GM12873 (cell line): ENCODE measurements around the gene S100A11.

ENCODE experiments used
- TF ChIP-seq, protein P1 (sequence below): IDR thresholded peaks from 2 replicates; pipeline ENCODE4 v1.5.1; 2012; ENCODE audit warnings: low read depth, mild to moderate bottlenecking, moderate library complexity, low read length, control low read depth; ENCODE audit not compliant: insufficient read depth; ENCODE audit errors: missing control alignments

Gene S100A11

DNA sequence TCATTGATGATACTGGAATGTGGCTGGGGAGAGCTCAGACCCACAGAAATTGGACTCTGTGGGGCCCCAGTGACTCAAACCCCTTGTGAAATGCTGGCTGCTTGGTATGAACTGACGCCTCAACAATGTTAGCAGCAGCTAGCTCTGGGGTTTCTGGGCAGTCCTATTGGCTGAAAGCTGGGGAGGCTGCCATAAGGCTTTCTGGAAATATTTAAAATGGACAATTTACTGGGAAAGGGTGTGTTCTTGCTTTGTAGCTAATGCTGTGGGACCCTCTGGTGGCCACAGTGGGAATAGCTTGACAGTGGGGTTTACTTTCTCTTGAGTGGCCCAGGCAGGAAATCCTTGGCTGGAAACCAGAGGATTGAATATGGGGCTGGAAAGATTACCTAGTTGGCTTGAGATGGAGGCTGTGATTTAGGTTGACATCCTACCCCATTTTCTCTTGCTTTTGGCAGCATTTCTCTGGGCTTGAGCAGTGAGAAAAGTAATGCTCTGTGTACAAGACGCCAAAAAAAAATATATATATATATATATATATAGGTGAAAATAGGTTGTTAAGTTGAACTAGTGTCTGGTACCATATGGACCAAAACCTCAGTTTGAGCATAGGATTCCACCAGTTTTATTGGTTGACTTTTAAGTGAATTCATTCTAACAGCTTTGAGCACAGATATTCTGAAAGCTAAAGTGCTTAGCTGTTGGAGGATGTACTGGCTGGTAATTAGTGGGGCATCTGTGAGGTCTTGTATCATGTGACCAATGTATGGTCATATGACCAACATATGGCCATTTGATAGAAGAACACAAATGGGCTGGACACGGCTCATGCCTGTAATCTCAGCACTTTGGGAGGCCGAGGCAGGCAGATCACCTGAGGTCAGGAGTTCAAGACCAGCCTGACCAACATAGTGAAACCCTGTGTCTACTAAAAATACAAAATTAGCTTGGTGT, 34.9 kb downstream of the S100A11 start:
- TF ChIP-seq, protein P1, sequence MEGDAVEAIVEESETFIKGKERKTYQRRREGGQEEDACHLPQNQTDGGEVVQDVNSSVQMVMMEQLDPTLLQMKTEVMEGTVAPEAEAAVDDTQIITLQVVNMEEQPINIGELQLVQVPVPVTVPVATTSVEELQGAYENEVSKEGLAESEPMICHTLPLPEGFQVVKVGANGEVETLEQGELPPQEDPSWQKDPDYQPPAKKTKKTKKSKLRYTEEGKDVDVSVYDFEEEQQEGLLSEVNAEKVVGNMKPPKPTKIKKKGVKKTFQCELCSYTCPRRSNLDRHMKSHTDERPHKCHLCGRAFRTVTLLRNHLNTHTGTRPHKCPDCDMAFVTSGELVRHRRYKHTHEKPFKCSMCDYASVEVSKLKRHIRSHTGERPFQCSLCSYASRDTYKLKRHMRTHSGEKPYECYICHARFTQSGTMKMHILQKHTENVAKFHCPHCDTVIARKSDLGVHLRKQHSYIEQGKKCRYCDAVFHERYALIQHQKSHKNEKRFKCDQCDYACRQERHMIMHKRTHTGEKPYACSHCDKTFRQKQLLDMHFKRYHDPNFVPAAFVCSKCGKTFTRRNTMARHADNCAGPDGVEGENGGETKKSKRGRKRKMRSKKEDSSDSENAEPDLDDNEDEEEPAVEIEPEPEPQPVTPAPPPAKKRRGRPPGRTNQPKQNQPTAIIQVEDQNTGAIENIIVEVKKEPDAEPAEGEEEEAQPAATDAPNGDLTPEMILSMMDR = peak; percentile 94

DNA sequence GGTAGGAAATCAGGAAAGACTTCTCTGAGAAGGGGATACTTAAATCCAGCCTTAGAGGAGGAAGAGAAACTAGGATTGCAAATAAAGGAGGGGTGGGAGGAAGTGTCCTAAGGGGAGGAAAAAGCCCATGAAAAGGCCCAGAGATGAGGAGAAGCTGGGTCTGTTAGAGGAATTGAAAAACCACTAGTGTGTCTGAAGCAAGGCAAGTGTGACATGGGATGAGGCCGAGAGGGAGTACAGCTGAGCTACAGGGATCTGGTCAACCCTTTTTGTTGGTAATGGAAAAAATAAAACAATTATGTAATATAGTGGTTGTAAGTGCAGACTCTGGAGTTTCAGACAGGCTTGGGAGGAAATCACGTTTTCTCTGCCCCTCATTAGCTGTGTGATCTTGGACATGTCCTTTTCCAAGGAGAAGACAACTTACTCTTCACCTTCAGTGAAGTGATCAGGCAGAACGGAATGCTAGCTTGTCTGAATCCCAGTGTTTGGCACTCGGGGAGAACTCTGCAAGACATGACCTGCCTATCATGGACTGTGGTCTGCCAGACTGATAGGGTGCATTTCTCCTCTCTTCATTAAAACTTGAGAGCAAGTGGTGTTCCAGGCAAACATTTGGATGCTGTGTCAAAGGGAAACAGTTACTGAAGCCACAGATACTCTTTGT, 35.7 kb downstream of the S100A11 start:
- TF ChIP-seq, protein P1 = no peak

DNA sequence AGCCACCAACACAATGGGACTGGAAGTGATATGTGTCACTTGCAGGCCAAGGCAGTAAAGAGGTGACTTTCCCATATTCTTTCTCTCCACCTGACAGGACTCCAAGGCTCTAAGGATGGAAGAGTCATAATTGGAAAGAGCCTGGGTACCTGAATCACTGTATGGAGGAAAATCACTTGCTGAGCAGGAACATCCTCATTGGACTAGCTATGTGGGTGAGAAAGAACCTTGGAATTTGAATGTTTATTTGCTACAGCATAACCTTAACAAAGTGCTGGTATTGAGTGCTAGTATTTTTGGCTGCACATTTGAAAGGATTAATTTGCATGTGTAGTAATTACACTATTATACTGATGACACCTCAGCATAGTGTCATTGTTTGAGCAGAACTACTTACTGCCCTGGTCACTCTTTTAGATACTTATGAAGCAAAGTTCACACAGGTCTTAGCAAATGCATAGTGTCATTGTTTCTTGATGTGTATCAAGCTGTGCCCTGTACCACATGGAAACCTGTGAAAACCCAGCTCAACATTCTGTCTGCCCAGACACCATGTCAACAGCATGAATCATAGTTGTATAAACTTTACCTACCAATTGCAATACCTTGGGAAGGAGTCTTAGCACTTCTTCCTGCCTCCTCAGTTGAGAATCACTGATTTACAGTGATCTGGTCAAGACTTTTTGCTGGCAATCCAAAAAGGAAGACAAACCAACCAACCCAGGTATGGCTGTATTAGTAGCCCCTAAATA, 38.0 kb downstream of the S100A11 start:
- TF ChIP-seq, protein P1 = no peak

DNA sequence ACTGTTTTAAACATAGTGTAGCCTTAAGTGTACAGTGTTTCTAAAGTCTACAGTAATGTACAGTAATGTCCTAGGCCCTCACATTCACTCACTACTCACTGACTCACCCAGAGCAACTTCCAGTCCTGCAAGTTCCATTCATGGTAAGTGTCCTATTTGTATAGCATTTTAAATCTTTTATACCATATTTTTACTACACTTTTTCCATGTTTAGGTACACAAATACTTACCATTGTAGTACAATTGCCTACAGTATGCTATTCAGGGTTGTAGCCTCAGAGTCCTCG, 39.6 kb downstream of the S100A11 start:
- TF ChIP-seq, protein P1 = no peak

DNA sequence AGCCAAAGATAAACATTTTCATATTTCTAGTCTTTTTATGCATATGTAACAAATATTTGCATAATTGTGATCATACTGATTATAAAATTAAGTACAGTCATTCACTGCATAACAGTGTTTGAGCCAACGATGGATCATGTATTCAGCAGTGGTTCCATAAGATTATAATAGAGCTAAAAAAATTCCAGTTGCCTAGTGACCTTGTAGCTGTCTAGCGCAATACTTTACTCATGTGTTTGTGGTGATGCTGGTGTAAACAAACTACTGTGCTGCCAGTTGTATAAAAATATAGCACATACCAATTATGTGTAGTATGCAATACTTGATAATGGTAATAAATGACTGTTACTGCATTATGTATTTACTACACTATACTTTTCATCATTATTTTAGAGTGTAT, 41.0 kb downstream of the S100A11 start:
- TF ChIP-seq, protein P1 = no peak

- TF ChIP-seq, protein P1 = no peak
These were observed 41.8 kb downstream of the S100A11 start for GRCh38 chr1:151994956-151995355.
